CD14-positive monocyte (primary cell): ENCODE results near the gene STK4. TPM values are rescaled to one million over a fixed set of nuclear protein-coding genes. Genes with fewer than 3 reads are reported as not detected.

Experiments
- DNase-seq, 3 donors: peaks; one replicate each; pipeline ENCODE4 v3.0.0-alpha.2; 2011 to 2022
- H2AFZ ChIP-seq: 2 replicates; pipeline ENCODE4 v1.6.0; 2012; ENCODE audit warnings: mild to moderate bottlenecking, low read depth, low read length, inconsistent platforms; ENCODE audit not compliant: insufficient read depth, poor library complexity, severe bottlenecking
- H3K27ac ChIP-seq, 2 donors: 1 replicate in 1 of 2; 2 replicates in 1 of 2; pipeline ENCODE4 v1.5.1; 2012 to 2013; ENCODE audit warnings: low read length in 2 of 2, control low read depth in 1 of 2, inconsistent platforms in 1 of 2, low read depth in 1 of 2, mild to moderate bottlenecking in 1 of 2
- H3K27me3 ChIP-seq, 2 donors: one replicate each; pipeline versions ENCODE4 v1.6.0 to v1.6.1; 2011 to 2013; ENCODE audit warnings: low read length in 2 of 2; ENCODE audit not compliant: control insufficient read depth in 2 of 2, insufficient read depth in 2 of 2
- H3K36me3 ChIP-seq, 2 donors: replicated peaks in 1 of 2; 1 replicate in 1 of 2; 2 replicates in 1 of 2; pipeline versions ENCODE4 v1.5.1 to v1.6.1; 2012 to 2013; ENCODE audit warnings: low read length in 2 of 2, control low read depth in 1 of 2, inconsistent platforms in 1 of 2, mild to moderate bottlenecking in 1 of 2; ENCODE audit not compliant: insufficient read depth in 2 of 2, control insufficient read depth in 1 of 2
- H3K4me1 ChIP-seq, 2 donors: 1 replicate in 1 of 2; 2 replicates in 1 of 2; pipeline versions ENCODE4 v1.5.1 to v1.6.1; 2012 to 2013; ENCODE audit warnings: low read length in 2 of 2, control low read depth in 1 of 2, inconsistent platforms in 1 of 2, mild to moderate bottlenecking in 1 of 2, moderate library complexity in 1 of 2; ENCODE audit not compliant: insufficient read depth in 2 of 2, control insufficient read depth in 1 of 2
- H3K4me2 ChIP-seq: replicated peaks from 2 replicates; pipeline ENCODE3; 2012; ENCODE audit warnings: low read length, moderate library complexity, mild to moderate bottlenecking; ENCODE audit not compliant: poor library complexity, severe bottlenecking; ENCODE audit errors: extremely low read depth
- H3K4me3 ChIP-seq, 3 experiments: fragments of 200-600 bp in 1 of 3; sonication (generic) in 1 of 3; replicated peaks in 1 of 3; 1 replicate in 2 of 3; 2 replicates in 1 of 3; pipeline ENCODE4 v1.5.1; 2011 to 2013; ENCODE audit warnings: low read length in 3 of 3, mild to moderate bottlenecking in 3 of 3, control low read depth in 2 of 3, low read depth in 2 of 3, inconsistent platforms in 1 of 3, moderate library complexity in 1 of 3
- H3K79me2 ChIP-seq: 2 replicates; pipeline ENCODE4 v1.6.0; 2012; ENCODE audit warnings: mild to moderate bottlenecking, control low read depth, inconsistent platforms, low read length, moderate library complexity; ENCODE audit not compliant: insufficient read depth
- H3K9ac ChIP-seq: 2 replicates; pipeline ENCODE4 v1.6.0; 2017; ENCODE audit warnings: low read length, mild to moderate bottlenecking; ENCODE audit not compliant: insufficient read depth, poor library complexity, severe bottlenecking
- H3K9me3 ChIP-seq, 2 donors: replicated peaks in 1 of 2; 1 replicate in 1 of 2; 2 replicates in 1 of 2; pipeline versions ENCODE4 v1.5.1 to v1.6.1; 2012 to 2013; ENCODE audit warnings: low read length in 2 of 2, control low read depth in 1 of 2; ENCODE audit not compliant: control insufficient read depth in 1 of 2, insufficient read depth in 1 of 2
- H4K20me1 ChIP-seq: 2 replicates; pipeline ENCODE4 v1.6.0; 2012; ENCODE audit warnings: mild to moderate bottlenecking, low read length, control low read depth, moderate library complexity; ENCODE audit not compliant: insufficient read depth
- H3K27ac Mint-ChIP-seq, 7 donors: one replicate each; pipeline ENCODE4 v1.8.0; 2020; ENCODE audit warnings: mild to moderate bottlenecking in 7 of 7, mixed read lengths in 7 of 7, moderate library complexity in 6 of 7, inconsistent platforms in 2 of 7
- H3K27me3 Mint-ChIP-seq, 3 donors: one replicate each; pipeline ENCODE4 v1.8.0; 2021 to 2022; ENCODE audit warnings: low read depth in 3 of 3, mild to moderate bottlenecking in 3 of 3, mixed read lengths in 3 of 3, moderate library complexity in 3 of 3, inconsistent platforms in 1 of 3
- H3K36me3 Mint-ChIP-seq, 2 donors: one replicate each; pipeline ENCODE4 v1.8.0; 2020; ENCODE audit warnings: mixed read lengths in 2 of 2, inconsistent platforms in 1 of 2, mild to moderate bottlenecking in 1 of 2
- H3K4me1 Mint-ChIP-seq: one replicate; pipeline ENCODE4 v1.8.0; 2020; ENCODE audit warnings: mild to moderate bottlenecking, mixed read lengths
- H3K4me3 Mint-ChIP-seq, 2 donors: one replicate each; pipeline ENCODE4 v1.8.0; 2020; ENCODE audit warnings: mild to moderate bottlenecking in 2 of 2, mixed read lengths in 2 of 2, moderate library complexity in 1 of 2
- H3K9me3 Mint-ChIP-seq, 7 donors: one replicate each; pipeline ENCODE4 v1.8.0; 2020 to 2022; ENCODE audit warnings: mixed read lengths in 7 of 7, mild to moderate bottlenecking in 6 of 7, moderate library complexity in 6 of 7, inconsistent platforms in 2 of 7
- WGBS: methylation state at CpG from one replicate; pipeline ENCODE4 v1.1.5; 2013; ENCODE audit warnings: missing lambda C conversion rate; ENCODE audit not compliant: insufficient coverage; 5-methylcytosine and 5-hydroxymethylcytosine counted together
- intact Hi-C, 2 donors: fragments of 100-400 bp; cut with micrococcal nuclease; formaldehyde crosslinking; loops; one replicate each; pipeline versions ENCODE4 v1.15.0 to v1.15.1; 2023
- polyA plus RNA-seq, 3 donors: library from polyadenylated mRNA; depleted of rRNA in 1 of 3; unstranded in 2 of 3; stranded (reverse) in 1 of 3; fragments of 300-500 nt in 2 of 3; fragments of >200 nt in 1 of 3; fragmentation: Illumina TruSeq in 2 of 3; gene quantifications; 1 replicate in 2 of 3; 2 replicates in 1 of 3; pipeline ENCODE4 v1.2.3, GENCODE V29; 2012 to 2021
- TF ChIP-seq, protein P1 (sequence below): fragments of 200-600 bp; IDR thresholded peaks from one replicate; pipeline ENCODE4 v1.8.0; 2022; ENCODE audit warnings: antibody characterized with exemption, mild to moderate bottlenecking

Gene STK4
- polyA plus RNA-seq, 3 donors = 53.0 to 123 (median 69.9) TPM

DNA sequence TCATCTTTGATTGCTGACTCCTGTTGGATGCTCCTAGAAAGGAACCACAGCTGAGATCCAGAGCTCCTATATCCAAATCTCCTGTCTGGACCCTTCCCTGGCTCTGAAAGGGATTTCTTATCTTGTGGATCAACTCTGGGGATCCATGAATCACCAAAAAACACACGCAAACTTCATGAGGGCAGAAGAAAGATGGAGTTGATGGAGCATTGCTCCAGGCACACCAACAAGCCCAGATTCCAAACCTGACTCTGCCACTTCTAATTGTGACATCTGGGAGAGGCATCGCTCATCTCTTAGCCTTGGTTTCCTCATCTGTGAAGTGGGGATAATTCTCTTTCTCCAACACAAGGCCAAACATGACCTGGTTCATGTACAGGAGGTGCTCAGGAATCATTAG, 127.9 kb downstream of the STK4 start:
- H3K9me3 Mint-ChIP-seq = peaks cover 0 to 9% (median 4%) of the 10 kb centered on the region in 7 donors
- intact Hi-C loops = loop anchor here (2.0 to 10.0 kb wide), 2 partner anchors 49 kb away; no protein-coding TSS in a partner anchor

DNA sequence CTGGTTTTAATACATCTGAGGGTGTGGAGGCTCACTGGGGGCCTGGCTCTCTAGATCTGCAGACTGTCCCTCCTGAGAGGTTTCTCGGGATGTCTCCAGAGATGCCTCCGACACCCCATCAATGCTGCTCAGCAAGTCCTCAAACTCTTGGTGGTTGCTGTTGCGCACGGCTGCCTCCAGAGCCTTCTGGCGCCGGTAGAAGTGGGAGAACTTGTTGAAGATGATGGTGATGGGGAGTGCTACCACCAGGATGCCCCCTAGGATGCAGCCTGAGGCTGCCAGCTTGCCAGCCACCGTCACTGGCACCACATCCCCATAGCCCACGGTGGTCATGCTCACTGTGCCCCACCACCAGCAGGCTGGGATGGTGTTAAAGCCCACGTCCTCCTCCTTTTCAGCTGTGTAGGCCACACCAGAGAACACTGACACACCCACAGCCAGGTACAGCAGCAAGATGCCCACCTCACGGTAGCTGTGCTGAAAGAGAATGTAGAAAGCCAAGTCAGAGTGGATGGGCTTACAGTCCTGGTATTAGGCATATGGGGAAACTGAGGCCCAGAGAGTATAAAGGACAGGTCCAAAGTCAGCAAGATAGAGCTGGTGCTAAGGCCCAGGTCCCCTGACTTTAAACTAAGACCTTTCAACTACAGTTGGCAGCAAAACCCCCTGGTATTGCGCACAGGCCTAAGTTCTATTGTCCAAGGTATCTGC, 128.7 kb downstream of the STK4 start:
- Histone ChIP-seq H3K27me3 (peaks cover 33 to 37% of the 10 kb centered on the region in 2 donors), H4K20me1 (peaks cover 4% of the 10 kb centered on the region), H3K4me2 (no peak overlapping the region), H3K79me2 (no peaks in the 10 kb centered on the region), H3K27ac (no peak overlapping the region), H3K9ac (no peak overlapping the region), H3K4me3 (no peak overlapping the region), H3K4me1 (peaks cover 3 to 12% of the 10 kb centered on the region in 2 donors), H2AFZ (no peak overlapping the region), H3K36me3 (peaks cover 0 to 14% of the 10 kb centered on the region in 2 donors), H3K9me3 (peaks cover 0 to 18% of the 10 kb centered on the region in 2 donors)
- intact Hi-C loops = loop anchor here (2.0 to 10.0 kb wide), 2 partner anchors 50 kb away; no protein-coding TSS in a partner anchor
- H3K27me3 Mint-ChIP-seq = peaks cover 29 to 38% (median 33%) of the 10 kb centered on the region in 3 donors
- 96% methylated on average over 9 of the region's 11 CpGs for WGBS
- peaks cover 10 to 18% of the 10 kb centered on the region in 2 donors for H3K36me3 Mint-ChIP-seq
- H3K27ac Mint-ChIP-seq = no peak overlapping the region
- DNase-seq = no peak
- H3K4me3 Mint-ChIP-seq = no peak overlapping the region
- peaks cover 12% of the 10 kb centered on the region for H3K4me1 Mint-ChIP-seq
- TF ChIP-seq, protein P1, sequence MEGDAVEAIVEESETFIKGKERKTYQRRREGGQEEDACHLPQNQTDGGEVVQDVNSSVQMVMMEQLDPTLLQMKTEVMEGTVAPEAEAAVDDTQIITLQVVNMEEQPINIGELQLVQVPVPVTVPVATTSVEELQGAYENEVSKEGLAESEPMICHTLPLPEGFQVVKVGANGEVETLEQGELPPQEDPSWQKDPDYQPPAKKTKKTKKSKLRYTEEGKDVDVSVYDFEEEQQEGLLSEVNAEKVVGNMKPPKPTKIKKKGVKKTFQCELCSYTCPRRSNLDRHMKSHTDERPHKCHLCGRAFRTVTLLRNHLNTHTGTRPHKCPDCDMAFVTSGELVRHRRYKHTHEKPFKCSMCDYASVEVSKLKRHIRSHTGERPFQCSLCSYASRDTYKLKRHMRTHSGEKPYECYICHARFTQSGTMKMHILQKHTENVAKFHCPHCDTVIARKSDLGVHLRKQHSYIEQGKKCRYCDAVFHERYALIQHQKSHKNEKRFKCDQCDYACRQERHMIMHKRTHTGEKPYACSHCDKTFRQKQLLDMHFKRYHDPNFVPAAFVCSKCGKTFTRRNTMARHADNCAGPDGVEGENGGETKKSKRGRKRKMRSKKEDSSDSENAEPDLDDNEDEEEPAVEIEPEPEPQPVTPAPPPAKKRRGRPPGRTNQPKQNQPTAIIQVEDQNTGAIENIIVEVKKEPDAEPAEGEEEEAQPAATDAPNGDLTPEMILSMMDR = no peak
- peaks cover 0 to 9% (median 4%) of the 10 kb centered on the region in 7 donors for H3K9me3 Mint-ChIP-seq

More for the DNA sequence above, 127.9 kb downstream of the STK4 start:
- peaks cover 0 to 16% of the 10 kb centered on the region in 2 donors for H3K9me3 ChIP-seq
- H3K4me2 ChIP-seq = no peak overlapping the region
- WGBS = no CpG with 5 or more reads among the region's 2 CpGs
- TF ChIP-seq, protein P1 = no peak
- H3K27me3 ChIP-seq = peaks cover 25 to 29% of the 10 kb centered on the region in 2 donors
- H3K27ac ChIP-seq = no peak overlapping the region
- peak overlapping the region in 2 of 7 donors; percentile 18 to 32 for H3K27ac Mint-ChIP-seq
- peaks cover 0 to 22% of the 10 kb centered on the region in 2 donors for H3K36me3 ChIP-seq
- H3K36me3 Mint-ChIP-seq = peaks cover 16 to 21% of the 10 kb centered on the region in 2 donors
- no peak overlapping the region for H3K9ac ChIP-seq
- H3K79me2 ChIP-seq = no peaks in the 10 kb centered on the region
- H4K20me1 ChIP-seq = peaks cover 4% of the 10 kb centered on the region
- no peak overlapping the region for H3K4me3 ChIP-seq
- H3K4me1 Mint-ChIP-seq = peaks cover 12% of the 10 kb centered on the region
- no peak overlapping the region for H3K4me3 Mint-ChIP-seq
- H3K27me3 Mint-ChIP-seq = peaks cover 22 to 29% (median 24%) of the 10 kb centered on the region in 3 donors
- H2AFZ ChIP-seq = no peak overlapping the region
- no peak for DNase-seq
- peaks cover 3 to 12% of the 10 kb centered on the region in 2 donors for H3K4me1 ChIP-seq
